T-helper 2 cell treated with Interferon-gamma antibody and Interleukin-4, amounts not matched to agents 100 ng/mL and 5 ng/mL, for 36 hours (primary cell): ENCODE data around the gene PARN. TPM values are rescaled to one million over a fixed set of nuclear protein-coding genes. Genes with fewer than 3 reads are reported as not detected.

Experiments
- intact Hi-C: fragments of 100-400 bp; cut with micrococcal nuclease; formaldehyde crosslinking; loops from one replicate; pipeline ENCODE4 v1.15.1; 2023
- total RNA-seq: library from RNA; stranded (reverse); gene quantifications from 2 replicates; pipeline ENCODE4 v1.2.3, GENCODE V29; 2022

The PARN gene
- total RNA-seq, 1 donor from 2014 or later, result 47.2 TPM

- intact Hi-C loops, result no loop called here
These were observed 153.9 kb downstream of the PARN start for GRCh38 chr16:14476183-14476582.

- intact Hi-C loops, result no loop called here
These were observed 154.5 kb downstream of the PARN start for GRCh38 chr16:14475370-14476139.

DNA sequence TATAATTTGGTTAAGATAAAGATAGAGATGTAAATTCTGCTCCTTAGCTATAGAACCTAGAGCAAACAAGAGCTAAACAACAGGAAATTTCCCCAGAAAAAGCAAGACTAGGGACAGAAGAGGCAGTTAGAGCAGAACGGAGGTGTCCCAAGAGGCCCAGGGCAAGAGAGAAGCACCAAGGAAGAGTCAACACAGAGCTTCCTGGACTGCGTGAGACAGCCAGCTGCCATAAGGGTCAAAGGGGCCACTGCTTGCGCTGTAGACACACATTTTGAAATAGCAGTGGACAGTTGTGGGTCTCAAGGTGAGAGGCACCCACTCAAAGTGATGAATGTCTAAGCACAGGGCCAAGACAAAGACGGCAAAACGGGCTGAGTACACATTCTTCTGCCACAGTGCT lies 156.6 kb downstream of the PARN start:
- intact Hi-C loops, result no loop called here

DNA sequence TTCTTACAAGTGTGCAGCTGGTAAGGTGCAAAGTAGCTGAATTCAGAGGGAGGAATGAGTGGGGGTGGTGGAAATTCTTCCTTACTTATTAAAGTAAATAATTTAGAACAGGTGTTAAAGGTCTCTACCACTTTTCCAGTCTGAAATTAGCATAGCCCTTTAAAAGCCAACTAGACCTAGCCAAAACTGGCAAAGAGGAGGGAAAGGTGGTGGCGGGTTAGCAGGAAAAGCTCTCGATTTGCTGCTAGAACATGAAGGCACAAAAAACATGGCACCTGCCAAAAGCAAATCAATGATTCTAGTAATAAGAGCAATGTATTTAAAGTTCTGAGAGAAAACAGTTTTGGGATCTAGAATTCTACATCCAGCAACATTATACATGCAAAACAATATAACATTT lies 157.7 kb downstream of the PARN start:
- intact Hi-C loops, result no loop called here

DNA sequence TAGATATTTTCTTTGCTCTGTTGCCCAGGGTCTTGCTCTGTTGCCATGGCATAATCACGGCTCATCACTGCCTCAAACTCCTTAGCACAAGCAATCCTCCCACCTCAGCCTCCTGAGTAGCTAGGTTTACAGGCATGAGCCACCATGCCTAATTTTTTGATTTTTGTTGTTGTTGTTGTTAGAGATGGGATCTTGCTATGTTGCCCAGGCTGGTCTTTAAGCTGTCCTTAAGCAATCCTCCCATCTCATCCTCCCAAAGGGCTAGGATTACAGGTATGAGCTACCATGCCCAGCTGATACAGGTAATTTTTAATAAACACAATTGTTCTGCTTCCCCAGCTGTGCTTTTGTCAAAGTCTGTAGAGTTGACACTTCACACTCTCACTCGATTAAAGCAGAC lies 159.3 kb downstream of the PARN start:
- intact Hi-C loops, result no loop called here

DNA sequence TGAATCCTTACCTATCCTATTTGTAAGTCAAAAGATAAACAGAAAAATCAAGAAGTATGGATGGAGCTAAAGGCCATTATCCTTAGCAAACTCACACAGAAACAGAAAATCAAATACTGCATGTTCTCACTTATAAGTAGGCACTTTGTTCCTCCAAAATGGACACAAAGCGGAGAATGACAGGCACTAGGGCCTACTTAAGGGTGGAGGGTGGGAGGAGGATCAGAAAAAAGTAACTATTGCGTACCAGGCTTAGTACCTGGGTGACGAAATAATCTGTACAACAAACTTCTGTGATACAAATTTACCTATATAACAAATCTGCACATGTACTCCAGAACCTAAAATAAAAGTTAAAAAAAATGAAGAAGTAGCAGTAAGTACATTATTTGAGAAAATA lies 164.3 kb downstream of the PARN start:
- intact Hi-C loops, result no loop called here

- intact Hi-C loops, result no loop called here
These were observed 165.3 kb downstream of the PARN start for GRCh38 chr16:14464796-14465195.

DNA sequence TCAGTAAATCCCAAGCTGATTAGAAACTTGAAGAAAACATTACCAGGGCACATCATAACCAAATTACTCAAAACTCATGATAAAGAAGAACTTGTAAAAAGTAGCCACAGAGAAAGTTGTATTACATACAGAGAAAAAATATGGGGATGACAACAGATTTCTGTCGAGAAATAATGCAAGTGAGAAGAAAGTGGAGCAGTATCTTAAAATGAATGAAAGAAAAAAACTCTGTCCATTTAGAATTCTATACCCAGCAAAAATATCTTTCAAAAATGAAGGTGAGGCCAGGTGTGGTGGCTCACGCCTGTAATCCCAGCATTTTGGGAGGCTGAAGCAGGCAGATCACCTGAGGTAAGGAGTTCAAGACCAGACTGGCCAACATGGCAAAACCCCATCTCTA lies 165.9 kb downstream of the PARN start:
- intact Hi-C loops, result no loop called here

GRCh38 chr16:14462811-14463210 lies 167.2 kb downstream of the PARN start:
- intact Hi-C loops, result no loop called here

DNA sequence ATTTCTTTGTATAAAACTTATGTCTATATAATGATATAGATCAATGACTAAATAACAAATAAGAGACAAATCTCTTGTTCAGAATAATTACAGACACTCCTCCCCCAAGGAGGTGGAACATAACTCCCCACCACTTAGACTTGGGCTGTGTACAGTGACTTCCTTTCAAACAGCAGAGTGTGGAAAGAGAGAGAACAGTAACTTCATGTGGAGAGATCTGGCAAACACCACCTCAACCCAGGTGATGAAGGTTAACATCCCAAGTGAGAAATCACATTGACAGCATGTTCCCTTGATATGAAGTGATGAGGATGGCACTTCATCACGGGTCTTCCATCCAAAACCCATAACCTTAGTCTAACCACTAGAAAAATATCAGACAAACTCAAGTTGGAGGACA lies 169.3 kb downstream of the PARN start:
- intact Hi-C loops, result no loop called here

DNA sequence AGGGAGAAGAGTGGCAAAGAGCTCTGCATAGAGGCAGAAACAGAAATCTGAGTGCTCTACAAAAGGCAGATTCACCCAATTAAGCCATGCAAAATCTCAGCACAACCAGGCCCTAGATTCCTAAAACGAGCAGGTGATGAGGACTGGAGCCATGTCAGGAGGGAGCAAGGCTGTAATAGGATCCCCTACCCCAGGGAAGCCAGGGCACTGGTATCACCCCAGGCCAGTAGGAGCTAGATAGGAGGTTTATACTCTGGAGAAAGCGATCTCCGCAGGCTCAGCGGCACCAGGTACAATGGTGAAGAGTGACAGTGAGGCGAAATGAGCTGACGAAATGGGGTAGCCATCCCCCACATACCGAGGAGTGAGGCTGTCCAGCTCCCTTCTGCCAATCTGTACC lies 171.5 kb downstream of the PARN start:
- intact Hi-C loops, result no loop called here

GRCh38 chr16:14456793-14457481 lies 173.1 kb downstream of the PARN start:
- intact Hi-C loops, result no loop called here

- intact Hi-C loops, result no loop called here
These were observed 174.5 kb downstream of the PARN start for GRCh38 chr16:14455573-14455972.

GRCh38 chr16:14454391-14454790 lies 175.7 kb downstream of the PARN start:
- intact Hi-C loops, result no loop called here

DNA sequence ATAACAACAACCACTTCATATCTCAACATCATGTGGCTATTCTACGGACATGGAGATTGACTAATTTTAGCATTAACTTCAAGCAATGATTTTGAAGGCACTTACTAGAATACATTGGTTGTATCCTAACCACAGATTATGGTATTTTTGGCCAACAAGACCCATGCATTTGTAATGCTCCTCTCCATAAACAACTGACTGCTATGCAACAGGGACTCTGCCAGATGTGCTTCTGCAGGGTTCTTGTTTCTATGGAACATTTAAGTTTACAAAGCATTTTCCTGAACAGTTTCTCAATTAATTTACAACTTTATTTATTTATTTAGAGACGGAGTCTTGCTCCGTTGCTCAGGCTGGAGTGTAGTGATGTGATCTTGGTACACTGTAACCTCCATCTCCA lies 178.0 kb downstream of the PARN start:
- intact Hi-C loops, result no loop called here

DNA sequence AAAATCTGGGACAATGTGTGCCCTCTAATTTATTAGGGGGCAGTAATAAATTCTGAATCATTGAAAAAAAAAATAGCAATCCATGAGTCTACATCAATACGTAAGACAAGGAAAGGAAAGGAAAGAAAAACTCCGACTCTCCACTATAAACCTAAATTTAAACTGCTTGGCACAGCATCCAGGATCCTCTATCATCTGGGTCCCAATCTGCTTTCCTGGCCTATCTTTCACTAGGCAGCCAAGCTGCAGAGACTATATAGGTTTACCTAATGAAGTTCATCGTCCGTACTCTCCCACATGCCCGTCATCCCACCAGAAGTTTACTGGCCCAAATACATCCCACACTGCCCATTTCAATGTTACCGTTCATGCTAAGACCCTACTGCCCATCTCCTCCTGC lies 179.2 kb downstream of the PARN start:
- intact Hi-C loops, result no loop called here

DNA sequence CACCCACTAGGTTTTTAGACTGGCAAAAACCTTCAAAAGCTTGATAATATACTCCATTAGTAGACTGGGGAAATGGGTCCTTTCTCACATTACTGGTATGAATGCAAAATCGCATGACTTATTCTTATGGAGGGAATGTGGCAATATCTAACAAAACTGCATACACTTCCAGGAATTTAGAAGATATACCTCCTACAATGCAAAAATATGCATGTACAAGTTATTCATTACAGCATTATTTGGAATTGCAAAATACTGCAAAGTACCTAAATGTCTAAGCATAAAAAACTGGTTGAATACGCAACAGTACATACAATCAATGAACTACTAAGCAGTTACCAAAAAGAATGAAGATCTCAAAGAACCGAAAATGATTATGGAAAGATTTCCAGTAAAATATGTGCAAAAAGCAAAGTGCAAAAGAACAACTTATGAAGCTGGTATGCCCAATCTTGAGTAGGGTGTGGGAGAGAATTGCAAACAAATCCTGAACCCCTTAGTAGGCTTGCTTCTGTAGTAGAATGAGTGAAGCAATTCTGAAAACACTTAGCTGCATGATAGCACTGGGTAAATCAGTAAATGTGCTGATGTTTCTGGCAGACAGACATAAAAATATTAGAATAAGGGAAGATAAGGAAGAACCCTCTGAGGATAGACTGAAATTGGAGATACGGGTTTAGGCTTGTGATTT lies 180.1 kb downstream of the PARN start:
- intact Hi-C loops, result no loop called here

DNA sequence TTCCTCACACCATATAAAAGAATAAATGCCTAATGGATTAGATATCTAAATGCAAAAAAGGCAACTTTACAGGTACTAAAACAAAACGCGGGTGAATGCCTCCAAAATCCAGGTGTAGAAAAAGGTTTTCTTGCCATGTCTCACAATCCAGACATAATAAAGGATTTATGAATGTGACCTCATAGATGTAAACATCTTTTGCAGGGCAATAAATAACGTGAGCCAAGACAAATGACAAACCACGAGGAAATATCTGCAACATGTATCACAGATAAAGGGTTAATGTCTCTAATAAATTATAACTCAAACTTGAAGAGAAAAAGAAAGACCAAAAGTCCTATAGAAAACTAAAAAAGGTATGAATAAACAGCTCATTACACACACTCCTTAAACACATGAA lies 180.7 kb downstream of the PARN start:
- intact Hi-C loops, result no loop called here

GRCh38 chr16:14448879-14449278 lies 181.2 kb downstream of the PARN start:
- intact Hi-C loops, result no loop called here

DNA sequence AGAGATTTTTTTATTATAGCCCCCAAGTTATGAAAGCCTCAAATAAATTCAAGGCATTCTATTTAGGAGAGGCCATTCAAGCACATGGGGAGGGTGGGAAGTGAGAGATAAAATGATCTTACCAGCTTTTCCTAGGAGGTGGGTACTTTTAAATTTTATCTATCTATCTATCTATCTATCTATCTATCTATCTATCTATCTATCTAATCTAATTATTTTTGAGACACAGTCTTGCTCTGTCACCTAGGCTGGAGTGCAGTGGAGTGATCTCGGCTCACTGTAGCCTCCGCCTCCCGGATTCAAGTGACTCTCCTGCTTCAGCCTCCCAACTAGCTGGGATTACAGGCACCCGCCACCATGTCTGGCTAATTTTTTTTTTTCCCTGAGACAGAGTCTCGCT lies 182.3 kb downstream of the PARN start:
- intact Hi-C loops, result no loop called here

- intact Hi-C loops, result no loop called here
These were observed 183.3 kb downstream of the PARN start for GRCh38 chr16:14446796-14447195.

GRCh38 chr16:14445937-14446715 lies 183.9 kb downstream of the PARN start:
- intact Hi-C loops, result no loop called here
